HG03159 (cell line): Measurements from ENCODE around the gene GALNT9.

ENCODE experiments used
- ATAC-seq: cut with Tn5 transposase; IDR thresholded peaks from one replicate; pipeline ENCODE4 v1.9.1; 2021; ENCODE audit warnings: mild to moderate bottlenecking, moderate library complexity; ENCODE audit not compliant: unreplicated experiment

GALNT9 gene

DNA sequence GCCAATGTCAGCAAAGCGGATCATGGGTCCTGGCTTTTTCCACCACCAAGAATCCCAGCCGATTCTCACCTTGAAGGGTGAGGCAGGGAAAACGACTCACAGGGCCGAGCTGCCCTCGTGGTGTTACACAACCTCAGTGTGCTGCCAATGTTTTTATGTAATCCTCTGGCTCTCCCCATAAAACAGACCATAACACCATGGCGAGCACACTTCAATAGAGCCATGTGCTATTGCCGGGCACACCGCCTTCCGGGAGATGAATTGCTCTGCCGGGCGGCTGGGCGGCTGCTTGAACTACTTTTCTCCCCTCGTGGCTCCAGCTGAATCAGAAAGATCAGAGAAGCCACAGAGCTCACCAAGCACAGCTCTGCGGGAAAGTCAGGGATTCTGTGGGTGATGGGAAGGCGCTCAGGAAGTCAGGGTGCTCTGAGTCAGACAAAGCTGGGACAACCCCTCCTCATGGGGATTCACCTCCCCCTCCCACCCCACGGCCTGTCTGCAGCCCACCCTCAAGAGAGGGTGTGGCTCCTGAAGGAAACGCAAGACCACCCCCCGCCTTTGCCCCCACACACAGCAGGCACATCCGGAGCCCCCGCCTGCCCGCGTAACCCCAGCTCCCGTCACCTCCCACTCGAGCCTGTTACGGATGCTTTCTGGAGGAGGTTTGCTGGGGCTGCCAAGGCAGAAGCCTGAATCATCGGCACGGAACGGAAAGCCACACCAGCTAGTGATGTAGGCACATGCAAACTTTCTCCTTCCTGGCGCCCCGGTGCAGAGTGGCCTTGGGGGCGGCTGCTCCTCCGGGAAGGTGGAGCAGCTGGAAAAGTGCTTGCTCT is 1.8 kb downstream of the GALNT9 start:
- no peak for ATAC-seq

DNA sequence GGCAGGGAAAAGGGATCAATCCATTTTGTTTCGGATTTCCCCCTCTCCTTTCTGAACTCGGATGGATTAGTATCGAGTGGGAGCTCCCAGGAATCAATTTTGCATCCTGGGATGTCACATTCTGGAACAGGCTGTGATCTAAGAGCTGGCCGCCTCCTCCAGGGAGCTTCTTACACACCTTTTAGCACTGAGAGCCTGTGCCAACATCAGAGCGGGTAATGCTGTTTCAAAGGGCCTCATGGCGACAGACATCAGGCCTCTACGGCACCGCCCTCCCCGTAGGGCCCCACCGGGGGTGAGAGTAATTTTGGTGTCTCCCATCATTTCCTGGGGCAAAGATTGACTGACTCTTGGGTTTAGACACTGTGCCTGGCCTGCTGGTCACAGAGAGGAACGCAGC is 2.7 kb downstream of the GALNT9 start:
- ATAC-seq: no peak

GRCh38 chr12:132325733-132326130 is 3.7 kb downstream of the GALNT9 start:
- ATAC-seq: no peak

- ATAC-seq: no peak
Observed at GRCh38 chr12:132324841-132325732, 4.3 kb downstream of the GALNT9 start.

- no peak for ATAC-seq
Observed at GRCh38 chr12:132324173-132324572, 5.2 kb downstream of the GALNT9 start.

DNA sequence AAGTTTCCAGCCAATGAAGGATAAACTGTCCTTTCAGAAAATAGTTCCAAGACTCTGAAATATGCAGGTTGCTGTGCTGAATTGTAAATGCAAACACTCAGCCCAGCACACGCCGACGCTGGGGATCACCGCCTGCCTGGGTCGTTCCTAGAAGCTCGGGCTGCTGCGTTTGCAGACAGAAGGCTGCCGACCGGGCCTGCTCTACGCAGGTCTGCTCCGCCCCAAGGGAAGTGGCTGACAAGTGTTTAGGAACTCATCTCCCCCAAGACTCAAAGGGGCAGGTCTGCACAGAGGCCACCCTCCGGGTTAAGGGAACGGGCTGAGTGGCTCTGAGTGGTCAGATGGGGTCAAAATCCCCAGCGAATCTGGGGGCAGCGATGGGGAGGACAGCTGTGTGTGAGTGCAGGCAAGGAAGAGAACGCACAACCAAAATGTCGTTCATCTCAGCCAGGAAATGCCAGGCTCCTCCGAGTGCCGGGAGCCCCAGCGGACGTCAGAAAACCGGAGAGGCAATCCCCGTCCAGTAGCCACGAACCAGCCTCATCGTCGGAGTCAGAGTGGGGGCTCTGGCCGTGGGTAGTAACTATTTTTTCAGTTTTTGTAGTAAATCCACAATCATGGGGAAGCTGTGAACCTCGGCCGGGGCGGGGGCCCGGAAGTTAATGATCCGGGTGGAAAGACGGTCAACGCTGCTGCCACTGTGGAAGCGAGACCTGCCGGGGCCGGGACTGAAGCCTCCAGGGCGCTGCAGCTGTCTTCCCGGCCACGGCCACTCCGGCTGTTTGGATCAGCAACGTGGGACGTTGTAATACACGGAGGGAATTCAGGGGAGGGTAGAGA is 6.0 kb downstream of the GALNT9 start:
- no peak for ATAC-seq

DNA sequence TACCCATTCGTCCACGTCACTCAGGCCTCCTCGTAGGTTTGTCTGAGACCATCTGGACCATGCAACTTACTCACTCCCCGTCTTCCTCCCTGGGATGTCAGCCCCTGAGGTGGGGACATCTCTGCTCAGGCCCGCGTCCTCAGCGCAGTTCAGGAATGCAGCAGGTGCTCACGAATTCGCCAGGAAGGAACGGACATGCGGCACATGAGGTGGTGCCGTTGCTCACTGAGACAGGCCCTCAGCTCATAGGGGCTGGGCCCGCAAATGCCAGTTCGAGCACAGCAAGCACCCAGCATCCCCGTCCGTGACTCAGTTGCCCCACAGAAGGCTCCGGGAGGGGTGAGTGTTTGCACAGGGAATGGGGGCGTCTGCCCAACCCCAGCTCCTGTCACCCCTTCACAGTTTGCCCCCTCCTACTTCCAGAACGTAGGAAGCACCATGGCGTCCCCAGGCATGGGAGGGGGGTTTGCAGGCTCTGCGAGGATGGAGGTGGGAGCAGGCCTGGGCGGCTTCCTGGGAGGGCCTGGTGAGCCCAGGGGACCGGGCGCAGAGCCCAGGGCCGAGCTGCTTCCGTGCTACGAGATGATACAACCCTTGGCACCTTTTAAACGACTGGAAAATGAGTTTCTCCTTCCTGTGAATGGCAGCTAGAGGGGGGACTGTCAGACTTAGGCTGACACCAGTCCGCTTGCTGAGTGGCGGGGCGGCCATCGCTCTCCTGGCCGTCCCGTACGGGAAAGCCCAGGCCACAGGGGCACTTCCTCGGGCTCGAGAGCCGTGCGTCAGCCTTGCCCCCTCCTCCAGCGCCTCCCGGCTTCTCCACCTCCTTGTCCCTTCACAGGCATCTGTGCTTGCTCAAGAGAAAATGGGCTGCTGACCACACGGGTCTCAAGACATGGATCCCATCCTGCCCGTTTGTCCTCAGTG is 6.9 kb downstream of the GALNT9 start:
- ATAC-seq: no peak

DNA sequence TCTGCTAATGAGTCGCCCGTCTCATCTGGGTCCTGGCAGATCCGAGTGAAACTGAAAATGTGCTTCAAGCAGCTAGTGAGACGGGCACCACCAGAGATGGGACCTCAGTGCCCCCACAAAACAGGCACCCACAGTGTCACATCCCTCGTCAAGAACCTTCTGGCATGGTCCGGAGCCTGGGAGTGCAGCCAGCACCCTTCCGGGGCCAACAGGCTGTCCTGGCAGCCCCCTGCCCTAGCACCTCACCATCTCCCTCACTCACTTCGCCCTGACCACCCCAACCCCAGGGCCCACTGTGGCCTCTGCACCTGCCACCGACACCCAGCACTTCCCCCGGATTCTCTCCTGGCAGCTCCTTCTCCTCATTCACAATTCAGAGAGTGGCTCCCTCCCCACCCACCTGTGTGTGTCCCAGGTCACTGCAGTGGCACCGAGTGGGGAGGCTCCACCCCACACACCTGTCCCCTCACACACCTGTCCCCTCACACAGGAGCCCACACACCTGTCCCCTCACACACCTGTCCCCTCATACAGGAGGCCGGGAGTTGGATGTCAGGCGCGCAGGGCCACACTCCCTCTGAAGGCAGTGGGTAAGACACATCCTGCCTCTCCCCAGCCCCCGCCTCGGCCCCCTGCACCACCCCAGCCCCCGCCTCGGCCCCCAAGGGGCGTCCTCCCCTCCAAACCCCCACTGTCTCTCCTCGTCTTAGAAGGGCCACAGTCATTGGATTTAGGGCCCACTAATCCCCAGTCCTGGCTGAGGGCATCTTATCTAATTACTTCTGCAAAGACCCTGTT is 7.9 kb downstream of the GALNT9 start:
- no peak for ATAC-seq

GRCh38 chr12:132320767-132321211 is 8.6 kb downstream of the GALNT9 start:
- no peak for ATAC-seq

- ATAC-seq: no peak
Observed at GRCh38 chr12:132319991-132320570, 9.3 kb downstream of the GALNT9 start.

DNA sequence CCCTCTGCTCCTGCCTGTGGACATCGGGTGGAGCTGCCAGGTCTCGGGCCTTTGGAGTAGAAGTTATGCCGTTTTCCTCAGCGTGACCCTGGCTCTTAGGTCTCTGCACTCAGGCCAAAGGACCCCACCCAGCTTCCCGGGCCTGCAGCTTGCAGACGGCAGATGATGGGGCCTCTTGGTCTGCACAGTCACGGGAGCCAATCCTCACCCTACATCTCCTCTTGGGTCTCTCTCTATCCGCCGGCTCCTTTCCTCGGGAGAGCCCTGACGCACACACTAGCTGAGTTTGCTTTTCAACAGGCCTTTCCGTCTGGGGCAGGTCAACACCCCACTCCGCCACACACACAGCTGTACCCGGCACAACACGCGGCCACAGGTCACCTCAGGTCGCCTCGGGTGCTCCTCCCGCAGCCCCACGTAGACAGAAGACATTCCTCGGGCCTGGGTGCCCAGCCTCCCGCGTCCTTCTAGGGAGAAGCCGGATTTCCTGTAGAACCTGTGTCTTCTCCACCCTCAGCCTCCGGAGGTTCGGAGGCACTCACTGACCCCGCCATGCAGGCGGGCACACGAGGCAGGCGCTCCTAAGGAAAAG is 9.9 kb downstream of the GALNT9 start:
- no peak for ATAC-seq

DNA sequence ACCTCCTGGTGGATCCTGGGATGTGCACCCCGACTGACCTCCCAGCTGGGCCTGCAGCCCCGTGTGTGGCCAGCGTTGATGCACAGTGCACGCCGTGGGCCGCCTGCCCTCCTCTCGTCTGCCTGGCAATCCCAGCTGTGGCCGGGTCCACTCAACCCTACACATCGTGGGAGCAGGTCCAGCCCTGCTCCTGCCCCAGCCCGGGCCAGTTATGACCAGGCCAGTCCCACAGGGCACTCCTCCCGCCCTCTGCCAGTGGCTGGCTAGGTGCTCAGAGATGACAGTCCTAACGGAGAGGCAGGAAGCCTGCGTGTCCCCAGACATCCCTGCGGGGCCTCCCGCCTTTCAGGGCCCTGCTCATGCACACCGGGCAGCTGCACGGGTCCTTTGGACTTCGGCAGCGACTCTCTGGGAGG is 10.8 kb downstream of the GALNT9 start:
- ATAC-seq: no peak

- no peak for ATAC-seq
Observed at GRCh38 chr12:132318135-132318534, 11.3 kb downstream of the GALNT9 start.

- no peak for ATAC-seq
Observed at GRCh38 chr12:132317233-132317938, 12.0 kb downstream of the GALNT9 start.

GRCh38 chr12:132316497-132317232 is 12.7 kb downstream of the GALNT9 start:
- ATAC-seq: no peak

- no peak for ATAC-seq
Observed at GRCh38 chr12:132315951-132316350, 13.4 kb downstream of the GALNT9 start.

DNA sequence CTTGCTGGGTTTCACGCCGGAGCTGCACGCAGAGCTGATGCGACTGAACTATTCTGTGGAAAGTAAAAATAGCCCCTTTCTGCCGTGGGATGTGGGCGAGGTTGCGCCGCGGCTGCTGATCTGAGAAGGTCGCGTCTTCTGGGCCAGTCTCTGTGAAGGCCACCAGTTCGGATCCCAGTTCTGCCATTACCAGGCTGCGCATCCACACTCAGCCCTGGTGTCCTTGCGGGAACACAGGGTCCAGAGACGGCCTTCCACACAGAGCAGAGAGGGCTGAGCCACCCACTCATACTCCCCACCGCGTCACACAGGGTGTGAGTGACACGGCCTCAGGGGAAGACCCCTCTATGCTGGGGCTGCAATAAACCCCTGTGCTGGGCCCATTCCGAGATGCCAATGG is 13.9 kb downstream of the GALNT9 start:
- ATAC-seq: no peak
